GM13977 (cell line): Measurements from ENCODE around the gene DBX2.
"Not testable (repeated sequence)": the region's sequence is repeated elsewhere in the genome, so short reads cannot be mapped to it uniquely, and the experiment has no call there.

ENCODE experiments used
- DNase-seq: peaks from one replicate; pipeline ENCODE4 v3.0.0; 2012; ENCODE audit warnings: low spot score
- in situ Hi-C: fragments of 300-500 bp; cut with MboI; formaldehyde crosslinking; loops from one replicate; pipeline ENCODE4 v1.12.0; 2022; ENCODE audit warnings: low sequenced_read_pairs, low pct_unique_long_range_greater_than_20kb, mixed read lengths, inconsistent platforms; ENCODE audit not compliant: unreplicated experiment
- TF ChIP-seq, protein P1 (sequence below): IDR thresholded peaks from 2 replicates; pipeline ENCODE4 v1.5.1; 2012; ENCODE audit warnings: mild to moderate bottlenecking, control low read depth; ENCODE audit not compliant: insufficient read depth; ENCODE audit errors: extremely low read depth, missing control alignments

The DBX2 gene

DNA sequence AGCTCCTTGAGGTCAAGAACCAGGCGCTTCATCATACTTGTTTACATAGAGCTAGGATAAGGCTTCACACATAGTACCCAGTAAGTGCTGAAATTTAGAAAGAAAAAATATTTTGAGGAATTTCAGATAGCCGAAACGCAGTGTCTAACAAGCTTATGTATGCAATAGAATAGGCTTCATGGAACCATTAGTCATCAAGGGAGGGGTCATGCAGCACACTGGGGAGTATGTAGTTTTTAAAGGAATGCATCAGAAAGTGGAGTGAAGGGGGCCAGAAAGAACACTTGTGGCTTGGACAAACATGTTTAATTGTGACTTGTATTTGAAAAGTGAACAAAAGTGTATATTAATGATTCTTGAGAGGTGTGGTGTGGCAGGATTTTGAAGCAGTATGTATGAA, 38.1 kb downstream of the DBX2 start:
- DNase-seq = no peak
- TF ChIP-seq, protein P1, sequence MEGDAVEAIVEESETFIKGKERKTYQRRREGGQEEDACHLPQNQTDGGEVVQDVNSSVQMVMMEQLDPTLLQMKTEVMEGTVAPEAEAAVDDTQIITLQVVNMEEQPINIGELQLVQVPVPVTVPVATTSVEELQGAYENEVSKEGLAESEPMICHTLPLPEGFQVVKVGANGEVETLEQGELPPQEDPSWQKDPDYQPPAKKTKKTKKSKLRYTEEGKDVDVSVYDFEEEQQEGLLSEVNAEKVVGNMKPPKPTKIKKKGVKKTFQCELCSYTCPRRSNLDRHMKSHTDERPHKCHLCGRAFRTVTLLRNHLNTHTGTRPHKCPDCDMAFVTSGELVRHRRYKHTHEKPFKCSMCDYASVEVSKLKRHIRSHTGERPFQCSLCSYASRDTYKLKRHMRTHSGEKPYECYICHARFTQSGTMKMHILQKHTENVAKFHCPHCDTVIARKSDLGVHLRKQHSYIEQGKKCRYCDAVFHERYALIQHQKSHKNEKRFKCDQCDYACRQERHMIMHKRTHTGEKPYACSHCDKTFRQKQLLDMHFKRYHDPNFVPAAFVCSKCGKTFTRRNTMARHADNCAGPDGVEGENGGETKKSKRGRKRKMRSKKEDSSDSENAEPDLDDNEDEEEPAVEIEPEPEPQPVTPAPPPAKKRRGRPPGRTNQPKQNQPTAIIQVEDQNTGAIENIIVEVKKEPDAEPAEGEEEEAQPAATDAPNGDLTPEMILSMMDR = no peak

DNA sequence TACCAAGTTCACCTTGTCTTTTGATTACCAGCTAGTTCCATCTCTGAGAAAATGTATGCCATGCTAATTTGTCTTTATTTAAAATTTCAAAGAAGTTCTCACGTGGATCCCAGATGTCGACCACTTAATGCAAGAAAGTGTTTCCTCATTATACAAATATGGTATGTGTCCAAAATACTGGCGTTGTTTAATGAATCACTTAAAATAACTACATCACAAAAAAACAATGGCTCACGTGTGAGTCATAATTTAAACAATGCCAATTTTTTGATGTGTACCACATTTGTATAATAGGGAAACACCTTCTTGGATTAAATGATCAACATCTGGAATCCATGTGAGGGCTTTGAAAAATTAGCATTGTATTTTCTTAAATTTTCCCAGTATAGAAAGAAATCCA, 40.8 kb downstream of the DBX2 start:
- TF ChIP-seq, protein P1 = no peak
- in situ Hi-C loops = no loop called here
- DNase-seq = no peak

More for the DNA sequence above, 38.1 kb downstream of the DBX2 start:
- in situ Hi-C loops = no loop called here

DNA sequence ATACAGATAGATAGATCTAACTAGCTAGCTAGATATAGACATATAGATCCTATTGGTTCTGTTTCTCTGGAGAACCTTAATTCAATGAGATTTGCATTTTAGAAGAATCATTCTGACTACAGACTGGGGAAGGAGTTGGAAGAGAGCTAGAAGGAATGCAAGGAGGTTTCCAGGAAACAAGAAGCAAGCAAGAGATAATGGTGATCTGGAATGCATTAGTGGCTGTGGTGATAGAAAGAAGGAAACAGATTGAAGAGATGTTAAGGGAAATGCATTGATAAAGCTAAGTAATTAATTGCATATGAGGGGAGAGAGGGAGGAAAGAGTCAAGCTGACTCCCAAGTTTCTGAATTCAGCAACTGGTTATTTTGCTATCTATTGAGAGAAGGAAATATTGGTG, 42.7 kb downstream of the DBX2 start:
- in situ Hi-C loops = no loop called here
- TF ChIP-seq, protein P1 = no peak
- no peak for DNase-seq

DNA sequence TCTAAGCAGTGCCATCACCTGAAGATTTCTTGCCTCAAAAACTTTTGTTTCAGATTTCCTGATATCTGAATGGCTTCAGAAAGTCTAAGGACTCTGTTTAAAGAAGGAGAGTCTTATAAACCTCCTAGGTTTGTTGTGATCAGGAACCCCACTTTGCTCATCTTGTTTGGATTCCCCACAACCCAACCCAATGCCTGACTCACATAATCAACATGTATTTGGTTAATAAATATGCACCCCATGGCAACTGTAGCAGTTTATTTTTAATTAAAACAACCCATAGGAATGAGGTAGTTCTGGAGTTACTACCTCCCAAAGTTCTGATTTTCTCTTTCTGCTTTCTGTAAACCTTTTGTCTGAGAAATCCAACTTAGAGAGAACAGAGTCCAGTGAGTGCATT, 51.5 kb downstream of the DBX2 start:
- no peak for DNase-seq
- TF ChIP-seq, protein P1 = no peak
- in situ Hi-C loops = no loop called here

DNA sequence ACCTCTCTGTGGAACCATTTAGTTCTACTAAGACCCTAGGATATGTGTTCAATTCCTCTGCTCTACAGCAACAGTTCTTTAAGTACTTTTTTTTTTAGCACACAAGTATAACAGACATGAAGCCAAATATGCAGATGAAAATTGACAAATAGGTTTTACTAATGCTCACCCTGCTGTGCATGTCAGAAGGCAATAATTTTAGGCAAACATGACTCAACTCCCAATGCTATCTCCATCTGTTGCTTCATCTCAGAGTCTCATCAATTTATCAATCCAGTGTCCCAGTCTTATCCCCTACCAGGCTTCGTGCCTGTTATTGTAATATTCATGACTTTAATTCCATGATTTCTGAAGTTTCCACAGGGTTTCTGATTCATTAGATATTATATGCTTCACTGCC, 57.7 kb downstream of the DBX2 start:
- TF ChIP-seq, protein P1 = no peak
- in situ Hi-C loops = no loop called here
- DNase-seq = no peak

DNA sequence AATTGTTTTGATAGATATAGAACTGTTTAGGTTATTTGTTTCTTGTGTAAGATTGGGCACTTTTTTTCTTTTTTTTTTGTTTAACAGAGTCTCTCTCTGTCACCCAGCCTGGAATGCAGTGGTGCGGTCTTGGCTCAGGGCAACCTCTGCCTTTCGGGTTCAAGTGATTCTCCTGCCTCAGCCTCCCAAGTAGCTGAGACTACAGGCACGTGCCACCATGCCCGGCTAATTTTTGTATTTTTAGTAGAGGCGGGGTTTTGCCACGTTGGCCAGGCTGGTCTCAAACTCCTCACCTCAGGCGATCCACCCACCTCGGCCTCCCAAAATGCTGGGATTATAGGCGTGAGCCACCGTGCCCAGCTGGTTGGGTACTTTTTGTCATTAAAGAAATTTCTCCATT, 66.0 kb downstream of the DBX2 start:
- in situ Hi-C loops, DNase-seq: not testable (repeated sequence)

DNA sequence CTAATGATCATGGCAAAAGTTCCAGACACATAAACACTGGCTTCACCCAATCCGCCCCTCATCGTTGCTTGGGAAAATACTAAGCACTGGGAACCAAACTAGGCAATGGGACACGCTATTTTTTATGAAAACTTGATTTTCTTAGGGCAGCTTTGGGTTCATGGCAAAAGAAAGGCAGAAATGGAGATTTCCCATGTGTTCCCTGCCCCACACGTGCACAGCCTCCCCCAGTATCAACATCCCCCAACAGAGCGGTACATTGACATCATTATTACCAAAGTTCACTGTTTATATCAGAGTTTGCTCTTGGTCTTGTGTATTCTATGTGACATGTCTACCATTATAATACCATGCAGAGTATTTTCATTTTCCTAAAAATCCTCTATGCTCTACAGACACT, 71.0 kb downstream of the DBX2 start:
- TF ChIP-seq, protein P1 = no peak
- in situ Hi-C loops = no loop called here
- DNase-seq = no peak
